RWPE2 (cell line): ENCODE measurements around the gene E2F6.

Source experiments
- ATAC-seq: fragments of 200-7000 bp; cut with Tn5 transposase; 3 replicates; pipeline ENCODE4 v1.9.1; 2021; ENCODE audit warnings: low read depth
- DNase-seq: peaks from one replicate; pipeline ENCODE4 v3.0.0-alpha.2; 2020; ENCODE audit warnings: low spot score
- H3K27ac ChIP-seq: fragments of 450-650 bp; 2 replicates; pipeline ENCODE4 v1.5.1; 2017; ENCODE audit warnings: mild to moderate bottlenecking; ENCODE audit not compliant: poor library complexity, severe bottlenecking
- H3K27me3 ChIP-seq: fragments of 250-450 bp; sonication (Bioruptor Pico); 2 replicates; pipeline ENCODE4 v1.5.1; 2021; ENCODE audit warnings: mild to moderate bottlenecking, moderate library complexity; ENCODE audit not compliant: insufficient read depth, poor library complexity, severe bottlenecking
- H3K36me3 ChIP-seq: fragments of 250-450 bp; sonication (Bioruptor Pico); 2 replicates; pipeline ENCODE4 v1.5.1; 2020; ENCODE audit warnings: low read depth, mild to moderate bottlenecking, moderate library complexity
- H3K4me1 ChIP-seq: fragments of 250-450 bp; sonication (Bioruptor Pico); 2 replicates; pipeline ENCODE4 v1.5.1; 2021; ENCODE audit warnings: mild to moderate bottlenecking, moderate library complexity; ENCODE audit not compliant: insufficient read depth, poor library complexity, severe bottlenecking
- H3K4me3 ChIP-seq: fragments of 250-450 bp; sonication (Bioruptor Pico); 2 replicates; pipeline ENCODE4 v1.5.1; 2021; ENCODE audit warnings: mild to moderate bottlenecking, moderate library complexity; ENCODE audit not compliant: severe bottlenecking
- H3K9me3 ChIP-seq: fragments of 250-450 bp; sonication (Bioruptor Pico); 2 replicates; pipeline ENCODE4 v1.5.1; 2021; ENCODE audit warnings: mild to moderate bottlenecking, moderate library complexity; ENCODE audit not compliant: severe bottlenecking
- CTCF ChIP-seq: fragments of 450-650 bp; IDR thresholded peaks from one replicate; pipeline ENCODE4 v1.5.1; 2017; ENCODE audit warnings: mild to moderate bottlenecking, moderate library complexity; ENCODE audit not compliant: poor library complexity, severe bottlenecking

Gene E2F6

GRCh38 chr2:11513319-11513718 lies 47.4 kb upstream of the E2F6 start:
- Histone ChIP-seq H3K4me1 (no peaks in the 10 kb centered on the region), H3K9me3 (no peaks in the 10 kb centered on the region), H3K36me3 (no peaks in the 10 kb centered on the region), H3K4me3 (no peak overlapping the region), H3K27ac (no peak overlapping the region), H3K27me3 (no peaks in the 10 kb centered on the region)
- no peak for ATAC-seq
- no peak for DNase-seq
- no peak for TF ChIP-seq CTCF

GRCh38 chr2:11512431-11512830 lies 46.5 kb upstream of the E2F6 start:
- Histone ChIP-seq H3K36me3 (no peaks in the 10 kb centered on the region), H3K9me3 (no peaks in the 10 kb centered on the region), H3K27me3 (no peaks in the 10 kb centered on the region), H3K4me3 (no peak overlapping the region), H3K4me1 (no peaks in the 10 kb centered on the region), H3K27ac (no peak overlapping the region)
- TF ChIP-seq CTCF: no peak
- ATAC-seq (no peak), DNase-seq (no peak)

GRCh38 chr2:11509657-11510360 lies 43.8 kb upstream of the E2F6 start:
- no peak for ATAC-seq
- no peak overlapping the region for H3K27ac ChIP-seq
- TF ChIP-seq CTCF: no peak

GRCh38 chr2:11508279-11508678 lies 42.3 kb upstream of the E2F6 start:
- ATAC-seq: no peak
- Histone ChIP-seq H3K4me3 (no peak overlapping the region), H3K4me1 (peaks cover 9% of the 10 kb centered on the region), H3K9me3 (no peaks in the 10 kb centered on the region), H3K36me3 (no peaks in the 10 kb centered on the region), H3K27ac (no peak overlapping the region), H3K27me3 (no peaks in the 10 kb centered on the region)
- no peak for TF ChIP-seq CTCF
- DNase-seq: no peak

More at GRCh38 chr2:11509657-11510360, 43.8 kb upstream of the E2F6 start:
- Histone ChIP-seq H3K36me3 (no peaks in the 10 kb centered on the region), H3K27me3 (no peaks in the 10 kb centered on the region), H3K9me3 (no peaks in the 10 kb centered on the region), H3K4me3 (no peak overlapping the region), H3K4me1 (peaks cover 9% of the 10 kb centered on the region)
- DNase-seq: no peak

GRCh38 chr2:11507517-11507916 lies 41.6 kb upstream of the E2F6 start:
- Histone ChIP-seq H3K27me3 (no peaks in the 10 kb centered on the region), H3K4me3 (no peak overlapping the region), H3K4me1 (peaks cover 9% of the 10 kb centered on the region), H3K36me3 (no peaks in the 10 kb centered on the region), H3K27ac (no peak overlapping the region), H3K9me3 (no peaks in the 10 kb centered on the region)
- TF ChIP-seq CTCF: no peak
- no peak for DNase-seq
- ATAC-seq: no peak
